ENCODE data around the gene DLGAP1. TPM values are rescaled to one million over a fixed set of nuclear protein-coding genes. Genes with fewer than 3 reads are reported as not detected.

Gene DLGAP1
- total and polyA plus RNA-seq, 2 experiments from 2014 or later: 0.13 to 0.22 TPM

DNA sequence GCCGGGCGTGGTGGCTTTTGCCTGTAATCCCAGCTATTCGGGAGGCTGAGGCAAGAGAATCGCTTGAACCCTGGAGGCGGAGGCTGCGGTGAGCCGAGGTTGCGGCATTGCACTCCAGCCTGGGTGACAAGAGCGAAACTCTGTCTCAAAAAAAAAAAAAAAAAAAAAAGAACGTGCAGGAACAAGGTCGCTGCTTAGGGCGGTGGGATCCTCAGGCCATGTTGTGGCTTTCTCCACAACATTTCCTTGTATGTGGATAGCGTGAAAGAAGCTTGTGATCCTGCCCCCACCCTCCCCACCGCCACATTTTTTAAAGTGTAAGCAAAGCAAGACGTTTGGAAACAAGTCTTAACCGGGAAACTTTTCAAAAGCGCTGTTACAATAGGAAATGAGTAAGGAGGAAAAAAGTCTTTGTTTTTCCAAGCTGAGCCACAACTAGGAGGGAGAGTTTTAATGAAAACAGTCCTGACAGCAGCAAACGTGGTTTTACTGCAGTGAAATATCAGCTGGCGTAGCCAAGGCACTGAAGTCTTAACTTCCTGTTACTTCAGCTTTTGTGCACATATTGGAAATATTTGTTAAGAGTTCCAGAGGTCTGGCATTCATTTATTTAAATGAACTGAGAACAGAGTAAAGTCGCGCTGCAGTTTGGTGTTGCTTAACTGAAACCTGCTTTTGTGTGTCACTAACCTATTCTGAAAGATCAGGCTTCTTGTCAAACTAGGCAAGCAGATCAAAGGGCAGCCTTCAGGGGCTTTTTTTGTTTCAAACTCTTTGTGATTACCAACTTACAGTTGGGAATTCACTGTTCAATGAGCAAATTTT, 1001.4 kb downstream of the DLGAP1 start:
- peak; percentile 97 for DNase-seq
- H3K27me3 ChIP-seq (replicated peaks; ENCODE audit: insufficient read depth): no peaks in the 10 kb centered on the region
- in situ Hi-C loops (cut with MboI): loop anchor here (10.0 kb wide), 1 partner anchor 211 kb away; no protein-coding TSS in a partner anchor
- peak overlapping the region; percentile 99 for H3K9ac ChIP-seq
- no peak overlapping the region for H2AFZ ChIP-seq
- no peaks in the 10 kb centered on the region for H3K9me3 ChIP-seq (ENCODE audit: low read depth)
- peak overlapping the region; percentile 98 for H3K4me3 ChIP-seq
- WGBS, 2 experiments (ENCODE audit: low coverage in 1 of 2, low lambda C conversion rate in 2 of 2, missing lambda C conversion rate in 2 of 2): 1% methylated on average over 20 to 21 of the region's 21 CpGs
- peaks cover 27% of the 10 kb centered on the region for H3K36me3 ChIP-seq (ENCODE audit: low read depth)
- peak overlapping the region; percentile 100 for H3K27ac ChIP-seq
- peak; percentile 89 for TF ChIP-seq EZH2phosphoT487 (IDR thresholded peaks at IDR 0.05; ENCODE audit: insufficient read depth, low read depth)
- TF ChIP-seq EZH2 (IDR thresholded peaks at IDR 0.05; ENCODE audit: insufficient read depth, poor library complexity, severe bottlenecking): no peak
- H3F3A ChIP-seq (ENCODE audit: insufficient read depth): peaks cover 64% of the 10 kb centered on the region
- no peaks in the 10 kb centered on the region for H4K20me1 ChIP-seq (ENCODE audit: insufficient read depth)
- H3K4me1 ChIP-seq (ENCODE audit: insufficient read depth): peaks cover 36% of the 10 kb centered on the region
- H3K4me2 ChIP-seq (ENCODE audit: unreplicated experiment): peak overlapping the region; percentile 92
- H3K79me2 ChIP-seq (ENCODE audit: insufficient read depth): peaks cover 79% of the 10 kb centered on the region
- no peaks in the 10 kb centered on the region for H3K9me2 ChIP-seq (ENCODE audit: insufficient read depth)

DNA sequence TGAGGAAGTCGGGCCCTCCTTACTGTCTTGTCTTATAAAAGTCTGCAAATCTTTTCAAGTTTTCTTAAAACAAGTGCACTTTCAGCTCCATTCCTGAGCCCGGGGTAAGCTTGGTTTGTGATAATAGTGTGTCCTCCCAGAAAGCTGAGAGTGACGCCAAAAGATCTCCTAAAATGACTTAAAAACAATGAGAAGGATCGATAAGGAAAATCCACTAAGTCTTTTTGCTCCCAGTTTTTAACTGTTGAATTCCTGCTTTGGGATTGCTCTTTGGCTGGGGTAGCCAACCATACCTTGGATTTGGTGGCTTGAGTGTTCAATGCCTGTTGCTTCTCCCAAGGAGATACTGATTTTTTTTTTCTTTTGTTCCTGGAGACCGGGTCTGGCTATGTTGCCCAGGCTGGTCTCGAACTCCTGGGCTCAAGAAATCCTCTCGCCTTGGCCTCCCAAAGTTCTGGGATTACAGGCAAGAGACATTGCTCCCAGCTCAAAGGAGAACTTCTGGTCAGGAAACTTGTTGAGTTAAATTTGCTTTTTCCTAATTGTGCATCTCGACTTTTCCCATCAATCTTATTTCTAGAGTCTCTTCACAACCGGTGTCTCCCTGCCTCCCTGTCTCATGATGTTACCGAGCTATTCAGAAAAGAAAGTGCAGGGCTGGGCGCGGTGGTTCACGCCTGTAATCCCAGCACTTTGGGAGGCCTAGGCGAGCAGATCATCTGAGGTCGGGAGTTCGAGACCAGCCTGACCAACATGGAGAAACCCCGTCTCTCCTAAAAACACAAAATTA, 1002.2 kb downstream of the DLGAP1 start:
- Histone ChIP-seq H3K4me3 (peak overlapping the region; percentile 98), H3K9me2 (ENCODE audit: insufficient read depth) (no peaks in the 10 kb centered on the region), H3K27me3 (replicated peaks; ENCODE audit: insufficient read depth) (no peaks in the 10 kb centered on the region), H3K27ac (peak overlapping the region; percentile 100), H3K4me2 (ENCODE audit: unreplicated experiment) (peak overlapping the region; percentile 92), H4K20me1 (ENCODE audit: insufficient read depth) (no peaks in the 10 kb centered on the region), H3F3A (ENCODE audit: insufficient read depth) (peaks cover 61% of the 10 kb centered on the region), H3K9me3 (ENCODE audit: low read depth) (no peaks in the 10 kb centered on the region), H3K36me3 (ENCODE audit: low read depth) (peaks cover 19% of the 10 kb centered on the region), H3K9ac (peak overlapping the region; percentile 99), H3K4me1 (ENCODE audit: insufficient read depth) (peaks cover 28% of the 10 kb centered on the region), H3K79me2 (ENCODE audit: insufficient read depth) (peaks cover 71% of the 10 kb centered on the region), H2AFZ (no peak overlapping the region)
- TF ChIP-seq EZH2phosphoT487 (IDR thresholded peaks at IDR 0.05; ENCODE audit: insufficient read depth, low read depth): no peak
- in situ Hi-C loops (cut with MboI): loop anchor here (10.0 kb wide), 1 partner anchor 212 kb away; no protein-coding TSS in a partner anchor
- peak; percentile 51 for DNase-seq
- 9 to 12% methylated on average over 17 of the region's 17 CpGs for WGBS, 2 experiments (ENCODE audit: low coverage in 1 of 2, low lambda C conversion rate in 2 of 2, missing lambda C conversion rate in 2 of 2)

DNA sequence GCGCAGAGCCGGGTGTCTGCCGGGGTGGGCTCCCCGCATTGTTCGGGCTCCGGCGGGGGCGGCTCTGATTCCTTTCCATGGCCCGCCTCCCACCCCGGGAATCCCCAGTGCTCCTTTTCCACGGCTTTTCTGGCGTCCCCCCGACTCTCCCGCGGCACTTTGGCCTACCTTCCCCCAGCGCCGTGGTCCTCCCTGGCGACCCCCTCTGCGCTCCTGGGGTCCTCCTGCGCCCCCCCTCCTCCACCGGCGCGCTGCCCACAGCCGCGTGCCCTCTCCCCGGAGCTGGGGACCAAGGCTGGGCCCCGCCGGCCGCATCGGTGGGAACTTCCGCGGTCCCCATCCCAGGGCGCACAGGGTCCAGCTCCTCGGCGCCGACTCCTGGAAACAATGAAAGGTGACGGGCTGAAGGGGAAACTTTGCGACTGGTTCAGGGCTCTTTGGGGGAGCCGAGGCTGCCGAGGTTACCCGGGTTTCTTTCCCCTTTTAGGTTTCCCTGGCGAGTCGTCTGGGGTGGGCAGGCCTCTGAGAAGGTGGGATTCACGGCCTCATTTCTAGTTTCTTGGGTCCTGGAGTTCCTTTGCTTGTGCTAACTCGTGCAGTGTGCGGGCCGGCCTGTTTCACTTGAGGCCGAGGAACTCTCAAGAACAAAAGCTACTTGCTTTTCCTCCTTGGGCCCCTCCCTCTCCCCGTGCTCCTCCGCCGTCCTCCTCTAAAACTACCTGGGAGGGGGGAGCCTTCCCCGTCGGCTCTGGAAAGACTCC, 1002.9 kb downstream of the DLGAP1 start:
- H3F3A ChIP-seq (ENCODE audit: insufficient read depth): peaks cover 62% of the 10 kb centered on the region
- no peaks in the 10 kb centered on the region for H3K9me3 ChIP-seq (ENCODE audit: low read depth)
- no peaks in the 10 kb centered on the region for H3K27me3 ChIP-seq (replicated peaks; ENCODE audit: insufficient read depth)
- no peaks in the 10 kb centered on the region for H4K20me1 ChIP-seq (ENCODE audit: insufficient read depth)
- peak overlapping the region; percentile 98 for H3K4me3 ChIP-seq
- peak; percentile 67 for DNase-seq
- peaks cover 11% of the 10 kb centered on the region for H3K36me3 ChIP-seq (ENCODE audit: low read depth)
- H3K9me2 ChIP-seq (ENCODE audit: insufficient read depth): no peaks in the 10 kb centered on the region
- H2AFZ ChIP-seq: no peak overlapping the region
- peak overlapping the region; percentile 99 for H3K9ac ChIP-seq
- peaks cover 30% of the 10 kb centered on the region for H3K4me1 ChIP-seq (ENCODE audit: insufficient read depth)
- H3K27ac ChIP-seq: peak overlapping the region; percentile 100
- H3K79me2 ChIP-seq (ENCODE audit: insufficient read depth): peaks cover 63% of the 10 kb centered on the region
- TF ChIP-seq EZH2 (IDR thresholded peaks at IDR 0.05; ENCODE audit: insufficient read depth, poor library complexity, severe bottlenecking) (no peak), EZH2phosphoT487 (IDR thresholded peaks at IDR 0.05; ENCODE audit: insufficient read depth, low read depth) (no peak)
- in situ Hi-C loops (cut with MboI): loop anchor here (10.0 kb wide), 1 partner anchor 213 kb away; no protein-coding TSS in a partner anchor
- WGBS, 2 experiments (ENCODE audit: low coverage in 1 of 2, low lambda C conversion rate in 2 of 2, missing lambda C conversion rate in 2 of 2): 2% methylated on average over 36 to 51 of the region's 53 CpGs
- H3K4me2 ChIP-seq (ENCODE audit: unreplicated experiment): peak overlapping the region; percentile 92
